Parathyroid adenoma (tissue), 2 donors: ENCODE results near the gene ELOVL6.

Experiments used
- H2AFZ ChIP-seq: fragments of 300-600 bp; sonication (generic); one replicate; pipeline ENCODE4 v1.7.0; 2017; ENCODE audit warnings: antibody characterized with exemption, mild to moderate bottlenecking
- H3K27ac ChIP-seq: fragments of 300-600 bp; sonication (generic); one replicate; pipeline ENCODE4 v1.7.0; 2017
- H3K27me3 ChIP-seq: fragments of 300-600 bp; sonication (generic); one replicate; pipeline ENCODE4 v1.7.0; 2017; ENCODE audit warnings: low read length; ENCODE audit not compliant: control insufficient read depth, insufficient read depth
- H3K36me3 ChIP-seq: fragments of 300-600 bp; sonication (generic); one replicate; pipeline ENCODE4 v1.7.0; 2017; ENCODE audit warnings: low read length; ENCODE audit not compliant: control insufficient read depth, insufficient read depth
- H3K4me1 ChIP-seq: fragments of 300-600 bp; sonication (generic); one replicate; pipeline ENCODE4 v1.7.0; 2017; ENCODE audit warnings: control low read depth
- H3K4me2 ChIP-seq: fragments of 300-600 bp; sonication (generic); one replicate; pipeline ENCODE4 v1.7.0; 2017; ENCODE audit warnings: low read length
- H3K4me3 ChIP-seq: fragments of 300-600 bp; sonication (generic); one replicate; pipeline ENCODE4 v1.7.0; 2017; ENCODE audit warnings: low read depth, low read length
- H3K79me2 ChIP-seq: fragments of 300-600 bp; sonication (generic); one replicate; pipeline ENCODE4 v1.7.0; 2017; ENCODE audit warnings: control low read depth
- H3K9ac ChIP-seq: fragments of 300-600 bp; sonication (generic); one replicate; pipeline ENCODE4 v1.7.0; 2017; ENCODE audit warnings: mild to moderate bottlenecking
- H3K9me3 ChIP-seq: fragments of 300-600 bp; sonication (generic); one replicate; pipeline ENCODE4 v1.7.0; 2017; ENCODE audit warnings: low read length; ENCODE audit not compliant: control insufficient read depth
- TF ChIP-seq, protein P1 (sequence below): fragments of 300-600 bp; sonication (generic); IDR thresholded peaks from one replicate; pipeline ENCODE4 v1.7.0; 2017; ENCODE audit warnings: antibody characterized with exemption, mild to moderate bottlenecking
- donor health status: primary hyperparathyroidism.

Gene ELOVL6

GRCh38 chr4:110025718-110026117 is 172.7 kb downstream of the ELOVL6 start:
- no peak overlapping the region for H3K4me2 ChIP-seq
- H2AFZ ChIP-seq = no peak overlapping the region
- H3K27ac ChIP-seq = no peak overlapping the region
- H3K27me3 ChIP-seq = no peaks in the 10 kb centered on the region
- H3K36me3 ChIP-seq = no peaks in the 10 kb centered on the region
- H3K4me1 ChIP-seq = no peaks in the 10 kb centered on the region
- no peak overlapping the region for H3K4me3 ChIP-seq
- no peaks in the 10 kb centered on the region for H3K9me3 ChIP-seq
- no peaks in the 10 kb centered on the region for H3K79me2 ChIP-seq
- H3K9ac ChIP-seq = no peak overlapping the region
- TF ChIP-seq, protein P1, sequence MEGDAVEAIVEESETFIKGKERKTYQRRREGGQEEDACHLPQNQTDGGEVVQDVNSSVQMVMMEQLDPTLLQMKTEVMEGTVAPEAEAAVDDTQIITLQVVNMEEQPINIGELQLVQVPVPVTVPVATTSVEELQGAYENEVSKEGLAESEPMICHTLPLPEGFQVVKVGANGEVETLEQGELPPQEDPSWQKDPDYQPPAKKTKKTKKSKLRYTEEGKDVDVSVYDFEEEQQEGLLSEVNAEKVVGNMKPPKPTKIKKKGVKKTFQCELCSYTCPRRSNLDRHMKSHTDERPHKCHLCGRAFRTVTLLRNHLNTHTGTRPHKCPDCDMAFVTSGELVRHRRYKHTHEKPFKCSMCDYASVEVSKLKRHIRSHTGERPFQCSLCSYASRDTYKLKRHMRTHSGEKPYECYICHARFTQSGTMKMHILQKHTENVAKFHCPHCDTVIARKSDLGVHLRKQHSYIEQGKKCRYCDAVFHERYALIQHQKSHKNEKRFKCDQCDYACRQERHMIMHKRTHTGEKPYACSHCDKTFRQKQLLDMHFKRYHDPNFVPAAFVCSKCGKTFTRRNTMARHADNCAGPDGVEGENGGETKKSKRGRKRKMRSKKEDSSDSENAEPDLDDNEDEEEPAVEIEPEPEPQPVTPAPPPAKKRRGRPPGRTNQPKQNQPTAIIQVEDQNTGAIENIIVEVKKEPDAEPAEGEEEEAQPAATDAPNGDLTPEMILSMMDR = no peak

DNA sequence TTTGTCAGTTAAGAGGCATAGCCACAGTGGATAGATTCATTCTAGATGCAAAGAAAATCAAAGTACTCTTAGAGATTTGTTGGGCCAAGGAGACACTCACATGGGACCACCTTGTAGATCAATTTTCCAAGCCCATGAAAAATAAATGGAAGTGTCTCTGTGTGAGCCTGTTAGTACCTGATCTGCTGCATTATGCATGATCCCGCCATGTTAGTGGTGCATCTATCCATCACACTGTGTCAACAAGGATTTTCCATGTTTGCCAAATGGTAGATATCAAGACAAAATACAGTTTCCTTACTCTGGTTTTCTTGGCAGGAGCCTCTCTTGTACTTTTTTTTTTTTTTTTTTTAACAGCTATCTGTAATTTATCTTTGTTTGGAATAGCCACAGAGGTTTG is 173.4 kb downstream of the ELOVL6 start:
- Histone ChIP-seq H3K4me2 (no peak overlapping the region), H3K4me3 (no peak overlapping the region), H3K27me3 (no peaks in the 10 kb centered on the region), H3K9me3 (no peaks in the 10 kb centered on the region), H3K9ac (no peak overlapping the region), H3K4me1 (no peaks in the 10 kb centered on the region), H3K79me2 (no peaks in the 10 kb centered on the region), H3K36me3 (no peaks in the 10 kb centered on the region), H3K27ac (no peak overlapping the region), H2AFZ (no peak overlapping the region)
- TF ChIP-seq, protein P1 = no peak

- no peak overlapping the region for H3K4me2 ChIP-seq
- H3K27me3 ChIP-seq = no peaks in the 10 kb centered on the region
- no peaks in the 10 kb centered on the region for H3K9me3 ChIP-seq
- H2AFZ ChIP-seq = no peak overlapping the region
- no peak overlapping the region for H3K4me3 ChIP-seq
- no peak overlapping the region for H3K27ac ChIP-seq
- no peaks in the 10 kb centered on the region for H3K4me1 ChIP-seq
- H3K79me2 ChIP-seq = no peaks in the 10 kb centered on the region
- no peak overlapping the region for H3K9ac ChIP-seq
- no peaks in the 10 kb centered on the region for H3K36me3 ChIP-seq
- TF ChIP-seq, protein P1 = no peak
Observed at GRCh38 chr4:110022457-110022856, 176.0 kb downstream of the ELOVL6 start.

DNA sequence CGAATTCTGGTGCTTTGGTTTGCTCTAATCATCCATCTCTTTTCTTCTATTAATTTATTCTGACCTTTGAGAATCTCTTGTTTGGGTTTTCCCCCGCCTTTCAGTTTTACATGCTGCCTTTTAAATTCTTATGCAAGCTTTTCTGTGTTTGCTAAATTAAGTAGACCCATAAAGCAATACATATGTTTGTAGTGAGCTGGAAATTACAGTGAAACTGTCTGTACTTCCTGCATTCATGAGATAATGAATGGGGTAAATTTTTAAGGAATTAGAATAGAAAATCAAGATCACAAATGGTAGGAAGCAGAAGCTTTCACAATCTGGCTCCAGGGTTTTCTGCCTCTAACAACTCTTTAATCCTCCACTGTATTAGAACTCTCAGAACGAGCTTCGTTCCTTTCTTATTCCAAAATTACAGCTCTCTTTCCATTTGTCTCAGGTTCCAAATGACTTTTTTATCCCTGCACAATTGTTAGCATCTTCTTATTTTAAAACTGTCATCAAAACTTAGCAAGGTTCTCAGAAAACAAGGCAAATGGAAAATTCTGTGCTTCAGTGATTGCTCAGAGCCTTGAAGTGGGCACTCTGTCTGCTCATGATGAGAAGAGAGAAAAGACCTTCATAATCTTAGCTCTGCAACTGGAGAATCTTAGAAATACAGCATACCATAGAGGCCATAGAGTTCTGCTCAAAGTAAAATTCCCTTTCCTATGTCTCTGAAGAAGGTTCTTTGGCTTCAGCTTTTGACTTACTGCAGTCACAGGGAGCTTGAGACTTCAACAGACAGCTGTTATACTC is 177.6 kb downstream of the ELOVL6 start:
- H3K9ac ChIP-seq = no peak overlapping the region
- H3K27ac ChIP-seq = no peak overlapping the region
- H3K4me3 ChIP-seq = no peak overlapping the region
- TF ChIP-seq, protein P1 = no peak
- H3K9me3 ChIP-seq = peaks cover 3% of the 10 kb centered on the region
- no peaks in the 10 kb centered on the region for H3K4me1 ChIP-seq
- no peak overlapping the region for H2AFZ ChIP-seq
- H3K79me2 ChIP-seq = no peaks in the 10 kb centered on the region
- no peaks in the 10 kb centered on the region for H3K36me3 ChIP-seq
- H3K27me3 ChIP-seq = no peaks in the 10 kb centered on the region
- H3K4me2 ChIP-seq = no peak overlapping the region

DNA sequence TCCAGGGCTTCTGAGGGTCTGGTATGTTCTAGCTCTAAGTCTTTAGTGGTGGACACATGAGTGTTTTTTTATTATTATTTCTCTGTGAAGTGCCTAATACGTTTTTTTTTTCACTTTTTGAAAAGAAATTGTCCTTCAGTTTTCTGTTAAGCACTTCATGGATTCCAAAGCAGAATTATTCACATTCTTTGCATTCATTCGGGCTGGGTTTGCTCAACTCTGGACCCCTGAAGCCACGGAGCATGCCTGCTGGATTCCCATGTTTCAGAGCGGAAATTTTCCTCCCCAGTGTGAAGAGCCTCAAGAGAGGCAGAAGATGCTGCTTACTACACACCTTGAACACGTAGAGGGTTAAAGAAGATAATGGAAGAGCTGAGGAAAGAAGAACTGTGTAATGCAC is 178.3 kb downstream of the ELOVL6 start:
- Histone ChIP-seq H3K27me3 (no peaks in the 10 kb centered on the region), H3K4me2 (no peak overlapping the region), H3K9me3 (peaks cover 3% of the 10 kb centered on the region), H2AFZ (no peak overlapping the region), H3K36me3 (no peaks in the 10 kb centered on the region), H3K4me1 (no peaks in the 10 kb centered on the region), H3K4me3 (no peak overlapping the region), H3K27ac (no peak overlapping the region), H3K79me2 (no peaks in the 10 kb centered on the region), H3K9ac (no peak overlapping the region)
- TF ChIP-seq, protein P1 = no peak
